Activated CD4-positive, alpha-beta T cell treated with anti-CD3 and anti-CD28 coated beads, Interleukin-2, amount 50 U/mL, for 4 hours (primary cell): ENCODE data around the gene COPS9.

Source experiments
- DNase-seq, 2 experiments: peaks; one replicate each; pipeline ENCODE4 v3.0.0-alpha.2; 2020

COPS9 gene

DNA sequence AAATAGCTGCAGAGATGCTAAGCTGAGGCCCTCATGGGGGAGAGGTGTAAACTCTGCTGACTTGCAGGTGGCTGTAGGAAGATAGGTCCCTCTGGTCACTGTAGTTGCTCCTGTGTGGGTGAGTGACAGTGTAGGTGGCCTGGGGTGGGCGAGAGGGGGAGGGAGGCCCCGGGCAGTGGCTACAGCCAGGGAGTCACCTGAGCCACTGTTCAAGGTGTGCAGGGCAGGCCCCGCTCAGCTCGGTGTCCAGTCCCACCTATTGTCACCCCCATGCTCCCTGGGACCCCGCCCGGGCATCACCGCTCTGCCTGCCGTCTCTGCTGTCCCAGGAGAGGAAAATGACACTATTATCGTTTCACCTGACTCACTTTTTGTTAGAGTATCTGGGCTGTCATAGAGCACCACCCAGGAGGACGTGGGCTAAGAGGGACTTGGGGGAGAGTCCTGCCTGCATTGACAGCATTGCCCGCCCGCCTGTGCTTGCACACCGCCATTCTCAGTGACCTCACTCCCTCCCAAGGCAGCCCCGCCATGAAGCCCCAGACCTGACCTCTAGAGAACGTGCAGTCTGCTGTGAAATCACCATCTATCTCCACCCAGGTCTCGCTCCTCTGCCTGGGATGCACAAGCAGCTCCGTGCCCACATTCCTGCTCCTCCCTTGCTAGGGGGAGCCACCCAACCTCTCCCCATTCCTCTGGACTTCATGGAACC lies 29.2 kb downstream of the COPS9 start:
- no peak for DNase-seq

DNA sequence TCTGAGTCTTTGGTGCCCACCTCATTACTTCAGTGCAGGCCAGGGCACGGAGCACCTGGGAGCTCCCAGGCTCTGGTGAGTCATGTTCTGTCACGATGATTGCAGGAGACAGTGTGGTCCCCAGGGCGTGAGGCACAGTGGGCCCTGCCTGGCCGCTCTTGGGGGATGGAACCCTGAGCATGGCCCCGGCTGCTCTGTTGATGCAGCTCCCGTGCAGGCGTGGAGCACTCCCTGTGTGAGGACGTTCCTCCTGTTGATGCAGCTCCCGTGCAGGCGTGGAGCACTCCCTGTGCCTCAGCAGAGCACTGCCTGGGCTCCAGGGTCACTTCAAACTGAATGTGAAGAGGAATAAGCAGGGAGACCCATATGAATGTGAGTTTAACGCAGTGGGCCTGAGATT lies 30.1 kb downstream of the COPS9 start:
- no peak for DNase-seq

DNA sequence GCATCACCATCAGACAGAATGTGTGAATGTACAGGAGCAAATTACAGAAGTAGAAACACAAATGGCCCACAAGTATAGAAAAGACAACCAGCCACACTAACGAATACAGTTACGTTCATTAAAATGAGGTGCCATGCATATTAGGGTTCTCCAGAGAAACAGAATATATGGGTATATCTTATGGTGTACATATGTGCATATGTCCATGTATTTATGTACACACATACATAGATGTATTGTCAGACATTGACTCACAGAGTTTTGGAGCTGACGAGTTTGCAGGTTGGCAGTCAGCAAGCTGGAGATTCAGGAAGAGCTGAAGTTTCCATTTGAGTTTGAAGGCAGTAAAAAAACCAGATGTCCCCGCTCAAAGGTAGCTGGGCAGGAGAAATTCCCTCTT lies 33.0 kb downstream of the COPS9 start:
- no peak for DNase-seq

DNA sequence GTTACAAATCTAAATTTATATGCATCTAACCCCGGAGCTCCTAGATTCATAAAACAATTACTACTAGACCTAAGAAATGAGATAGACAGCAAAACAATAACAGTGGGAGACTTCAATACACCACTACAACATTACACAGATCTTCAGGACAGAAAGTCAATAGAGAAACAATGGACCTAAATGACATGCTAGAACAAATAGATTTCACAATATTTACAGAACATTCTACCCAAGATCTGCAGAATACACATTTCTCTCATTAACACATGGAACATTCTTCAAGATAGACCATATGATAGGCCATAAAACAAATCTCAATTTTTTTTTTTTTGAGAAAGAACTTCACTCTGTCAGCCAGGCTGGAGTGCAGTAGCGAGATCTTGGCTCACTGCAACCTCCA lies 37.8 kb downstream of the COPS9 start:
- no peak for DNase-seq

DNA sequence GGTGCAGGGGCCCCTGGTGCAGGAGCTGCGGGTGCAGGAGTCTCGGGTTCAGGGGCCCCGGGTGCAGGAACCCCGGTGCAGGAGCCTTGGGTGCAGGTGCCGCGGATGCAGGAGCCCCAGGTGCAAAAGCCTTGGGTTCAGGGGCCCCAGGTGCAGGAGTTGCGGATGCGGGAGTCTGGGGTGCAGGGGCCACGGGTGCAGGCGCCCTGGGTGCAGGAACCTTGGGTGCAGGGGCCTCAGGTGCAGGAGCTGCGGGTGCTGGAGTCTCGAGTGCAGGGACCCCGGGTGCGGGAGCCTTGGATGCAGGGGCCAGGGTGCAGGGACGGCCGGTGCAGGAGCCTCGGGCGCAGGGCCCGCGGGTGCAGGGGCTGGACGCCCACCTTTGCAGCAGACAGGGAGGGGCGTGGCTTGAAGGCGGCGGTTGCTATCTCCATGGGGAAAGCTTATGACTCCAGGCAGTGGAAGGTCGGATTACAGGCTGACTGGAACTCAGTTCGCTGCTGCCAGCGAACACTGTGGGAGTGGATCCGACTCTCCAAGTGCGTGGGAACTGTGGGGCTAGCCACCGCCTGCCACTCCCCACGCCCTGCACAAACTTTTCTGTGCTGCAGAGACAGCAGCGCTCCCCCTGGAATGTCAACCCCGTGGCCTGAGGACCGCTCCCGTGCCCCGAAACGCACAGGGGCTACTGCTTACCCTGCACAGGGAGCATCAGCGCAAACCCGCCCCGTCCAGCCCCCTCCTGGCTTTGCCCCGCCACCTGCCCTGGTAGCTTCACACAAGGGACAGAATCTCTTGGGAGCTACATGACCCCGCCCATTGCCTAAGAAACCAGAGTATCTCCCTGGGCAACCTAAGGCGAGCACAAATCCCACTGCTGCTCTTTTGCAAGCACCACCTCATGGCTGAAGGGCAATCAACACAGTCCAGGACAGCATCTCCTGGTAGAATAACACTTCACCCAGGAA lies 40.3 kb downstream of the COPS9 start:
- DNase-seq = no peak

DNA sequence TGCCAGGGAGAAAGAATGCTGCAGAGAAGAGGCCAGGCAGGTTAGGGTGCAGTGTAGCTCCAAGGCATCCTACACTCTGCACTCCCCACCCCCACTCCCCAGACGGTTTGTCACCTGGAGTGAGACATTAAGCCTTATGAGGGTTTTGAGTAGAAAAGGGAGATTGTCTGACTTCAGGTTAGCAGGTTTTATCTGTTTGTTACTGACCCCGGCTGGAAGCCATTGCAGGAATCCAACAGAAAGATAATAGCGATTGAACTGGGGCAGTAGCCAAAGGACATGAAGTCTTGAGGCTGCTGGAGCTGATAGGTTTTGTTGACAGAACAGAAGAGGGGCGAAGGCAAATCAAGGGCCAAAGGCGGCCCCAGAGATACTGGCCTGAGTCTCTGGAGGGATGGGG lies 46.8 kb downstream of the COPS9 start:
- no peak for DNase-seq

DNA sequence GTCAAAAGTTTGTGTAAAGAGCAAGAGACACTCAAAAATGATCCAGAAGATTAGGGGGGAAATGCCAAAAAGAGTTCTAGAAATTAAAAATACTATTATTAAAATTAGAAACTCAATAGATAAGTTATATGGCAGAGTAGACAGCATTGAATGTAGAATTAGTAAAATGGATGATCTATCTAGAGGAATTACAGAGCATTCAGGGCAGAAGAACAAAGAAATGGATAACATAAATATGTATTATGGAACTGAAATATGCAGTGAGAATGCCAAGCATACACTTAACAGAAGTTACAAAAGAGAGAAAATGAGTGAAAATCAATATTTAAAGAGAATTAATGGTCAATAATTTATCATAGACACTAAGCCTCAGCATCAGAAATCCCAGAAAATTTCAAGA lies 49.5 kb downstream of the COPS9 start:
- no peak for DNase-seq
